Neural cell (in vitro differentiated cells): ENCODE data around the gene KIF19. TPM values are rescaled to one million over a fixed set of nuclear protein-coding genes. Genes with fewer than 3 reads are reported as not detected.

ENCODE experiments used
- H2AFZ ChIP-seq: fragments of 200-600, 300-800 bp; sonication (generic), shearing (Covaris generic); 2 replicates; pipeline ENCODE4 v1.6.0; 2014; ENCODE audit warnings: low read depth, mild to moderate bottlenecking, antibody characterized with exemption, low read length, moderate library complexity
- H3F3A ChIP-seq: fragments of 200-600 bp; shearing (Covaris generic); 2 replicates; pipeline ENCODE4 v1.6.1; 2016; ENCODE audit warnings: mild to moderate bottlenecking, moderate library complexity, mixed read lengths, antibody characterized with exemption, low read length; ENCODE audit not compliant: insufficient read depth, poor library complexity, severe bottlenecking
- H3K27ac ChIP-seq: fragments of 200-600, 300-800 bp; sonication (generic), shearing (Covaris generic); 2 replicates; pipeline ENCODE4 v1.5.1; 2014; ENCODE audit warnings: mild to moderate bottlenecking, low read length, moderate library complexity
- H3K27me3 ChIP-seq: fragments of 300-800, 200-600 bp; sonication (generic), shearing (Covaris generic); 2 replicates; pipeline ENCODE4 v1.6.0; 2014; ENCODE audit warnings: mild to moderate bottlenecking, low read depth, low read length, moderate library complexity; ENCODE audit not compliant: insufficient read depth
- H3K36me3 ChIP-seq: fragments of 300-800, 200-600 bp; sonication (generic), shearing (Covaris generic); 2 replicates; pipeline ENCODE4 v1.5.1; 2014; ENCODE audit warnings: mild to moderate bottlenecking, antibody characterized with exemption, low read length, moderate library complexity; ENCODE audit not compliant: insufficient read depth
- H3K4me2 ChIP-seq: fragments of 300-800, 200-600 bp; sonication (generic), shearing (Covaris generic); 2 replicates; pipeline ENCODE4 v1.6.0; 2014; ENCODE audit warnings: mild to moderate bottlenecking, low read length
- H3K4me3 ChIP-seq: fragments of 300-800, 200-600 bp; sonication (generic), shearing (Covaris generic); 2 replicates; pipeline ENCODE4 v1.5.1; 2014; ENCODE audit warnings: mild to moderate bottlenecking, low read length, moderate library complexity
- H3K79me2 ChIP-seq: fragments of 200-600 bp; shearing (Covaris generic); replicated peaks from 2 replicates; pipeline ENCODE4 v1.6.0; 2014; ENCODE audit warnings: mild to moderate bottlenecking, low read length, moderate library complexity; ENCODE audit not compliant: insufficient read depth
- H3K9ac ChIP-seq: fragments of 300-800, 200-600 bp; sonication (generic), shearing (Covaris generic); 2 replicates; pipeline ENCODE4 v1.6.1; 2016; ENCODE audit warnings: mild to moderate bottlenecking, low read length, mixed read lengths
- H3K9me2 ChIP-seq: fragments of 200-600 bp; shearing (Covaris generic); 2 replicates; pipeline ENCODE4 v1.6.1; 2016; ENCODE audit warnings: mild to moderate bottlenecking, low read length, mixed read lengths; ENCODE audit not compliant: insufficient read depth
- H3K9me3 ChIP-seq: fragments of 200-600, 300-800 bp; sonication (generic), shearing (Covaris generic); 2 replicates; pipeline ENCODE4 v1.6.1; 2016; ENCODE audit warnings: mild to moderate bottlenecking, mixed run types, low read length, moderate library complexity, mixed read lengths
- H4K20me1 ChIP-seq: fragments of 200-600 bp; shearing (Covaris generic); 2 replicates; pipeline ENCODE4 v1.6.1; 2016; ENCODE audit warnings: mild to moderate bottlenecking, mixed run types; ENCODE audit not compliant: insufficient read depth
- EP300 ChIP-seq: fragments of 450-650 bp; conservative IDR thresholded peaks from 2 replicates; pipeline ENCODE4 v1.6.1; 2014; ENCODE audit warnings: antibody characterized with exemption, mild to moderate bottlenecking, moderate library complexity; ENCODE audit not compliant: poor library complexity, severe bottlenecking
- EZH2 ChIP-seq: fragments of 200-600, 300-800 bp; shearing (Covaris generic), sonication (generic); IDR thresholded peaks from 2 replicates; pipeline ENCODE4 v1.6.1; 2014; ENCODE audit warnings: antibody characterized with exemption, low read length, borderline replicate concordance, mild to moderate bottlenecking; ENCODE audit not compliant: insufficient read depth, poor library complexity, severe bottlenecking
- MXI1 ChIP-seq: fragments of 450-650 bp; conservative IDR thresholded peaks from 2 replicates; pipeline ENCODE4 v1.6.1; 2014; ENCODE audit warnings: antibody characterized with exemption, mild to moderate bottlenecking; ENCODE audit not compliant: poor library complexity, severe bottlenecking
- POLR2AphosphoS5 ChIP-seq: IDR thresholded peaks from 2 replicates; pipeline ENCODE4 v1.6.1; 2012
- RAD21 ChIP-seq: fragments of 450-650 bp; conservative IDR thresholded peaks from 2 replicates; pipeline ENCODE4 v1.6.1; 2014; ENCODE audit warnings: antibody characterized with exemption, mild to moderate bottlenecking, moderate library complexity
- SMC3 ChIP-seq: fragments of 450-650 bp; conservative IDR thresholded peaks from 2 replicates; pipeline ENCODE4 v1.6.1; 2014; ENCODE audit warnings: antibody characterized with exemption, mild to moderate bottlenecking, moderate library complexity; ENCODE audit not compliant: poor library complexity
- TAF1 ChIP-seq: IDR thresholded peaks from 2 replicates; pipeline ENCODE4 v1.6.1; 2012; ENCODE audit warnings: low read depth
- polyA plus RNA-seq: library from polyadenylated mRNA; depleted of rRNA; stranded (reverse); fragments of >200 nt; gene quantifications from 2 replicates; pipeline ENCODE4 v1.2.3, GENCODE V29; 2014
- TF ChIP-seq, protein P1 (sequence below): IDR thresholded peaks from 2 replicates; pipeline ENCODE4 v1.6.1; 2012; ENCODE audit warnings: borderline replicate concordance
- TF ChIP-seq, protein P2 (sequence below): fragments of 450-650 bp; IDR thresholded peaks from 2 replicates; pipeline ENCODE4 v1.5.1; 2014; ENCODE audit warnings: antibody characterized with exemption, mild to moderate bottlenecking, moderate library complexity; ENCODE audit not compliant: poor library complexity, severe bottlenecking

The KIF19 gene
- polyA plus RNA-seq, 1 donor from 2014 or later, result not detected

DNA sequence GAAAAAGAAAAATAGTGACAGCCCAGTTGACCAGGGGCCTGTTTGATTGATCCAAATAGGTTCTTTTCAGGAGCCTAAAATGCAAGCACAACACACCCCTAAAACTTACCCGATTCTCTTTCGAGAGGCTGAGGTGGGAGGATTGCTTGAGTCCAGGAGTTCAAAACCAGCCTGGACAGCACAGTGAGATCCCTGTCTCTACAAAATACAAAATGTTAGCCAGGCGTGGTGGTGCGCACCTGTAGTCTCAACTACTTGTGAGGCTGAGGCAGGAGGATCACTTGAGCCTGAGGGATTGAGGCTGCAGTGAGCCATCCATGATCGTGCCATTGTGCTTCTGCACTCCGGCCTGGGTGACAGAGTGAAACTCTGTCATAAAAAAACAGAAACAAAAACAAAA, 1.5 kb upstream of the KIF19 start:
- H3K9me3 ChIP-seq, result no peaks in the 10 kb centered on the region
- H3K4me2 ChIP-seq, result no peak overlapping the region
- peaks cover 34% of the 10 kb centered on the region for H3K27me3 ChIP-seq
- H4K20me1 ChIP-seq, result no peaks in the 10 kb centered on the region
- H3K27ac ChIP-seq, result no peak overlapping the region
- TF ChIP-seq POLR2AphosphoS5 (no peak), RAD21 (no peak), EP300 (no peak), SMC3 (no peak), MXI1 (no peak), TAF1 (no peak), EZH2 (no peak)
- TF ChIP-seq, protein P1, sequence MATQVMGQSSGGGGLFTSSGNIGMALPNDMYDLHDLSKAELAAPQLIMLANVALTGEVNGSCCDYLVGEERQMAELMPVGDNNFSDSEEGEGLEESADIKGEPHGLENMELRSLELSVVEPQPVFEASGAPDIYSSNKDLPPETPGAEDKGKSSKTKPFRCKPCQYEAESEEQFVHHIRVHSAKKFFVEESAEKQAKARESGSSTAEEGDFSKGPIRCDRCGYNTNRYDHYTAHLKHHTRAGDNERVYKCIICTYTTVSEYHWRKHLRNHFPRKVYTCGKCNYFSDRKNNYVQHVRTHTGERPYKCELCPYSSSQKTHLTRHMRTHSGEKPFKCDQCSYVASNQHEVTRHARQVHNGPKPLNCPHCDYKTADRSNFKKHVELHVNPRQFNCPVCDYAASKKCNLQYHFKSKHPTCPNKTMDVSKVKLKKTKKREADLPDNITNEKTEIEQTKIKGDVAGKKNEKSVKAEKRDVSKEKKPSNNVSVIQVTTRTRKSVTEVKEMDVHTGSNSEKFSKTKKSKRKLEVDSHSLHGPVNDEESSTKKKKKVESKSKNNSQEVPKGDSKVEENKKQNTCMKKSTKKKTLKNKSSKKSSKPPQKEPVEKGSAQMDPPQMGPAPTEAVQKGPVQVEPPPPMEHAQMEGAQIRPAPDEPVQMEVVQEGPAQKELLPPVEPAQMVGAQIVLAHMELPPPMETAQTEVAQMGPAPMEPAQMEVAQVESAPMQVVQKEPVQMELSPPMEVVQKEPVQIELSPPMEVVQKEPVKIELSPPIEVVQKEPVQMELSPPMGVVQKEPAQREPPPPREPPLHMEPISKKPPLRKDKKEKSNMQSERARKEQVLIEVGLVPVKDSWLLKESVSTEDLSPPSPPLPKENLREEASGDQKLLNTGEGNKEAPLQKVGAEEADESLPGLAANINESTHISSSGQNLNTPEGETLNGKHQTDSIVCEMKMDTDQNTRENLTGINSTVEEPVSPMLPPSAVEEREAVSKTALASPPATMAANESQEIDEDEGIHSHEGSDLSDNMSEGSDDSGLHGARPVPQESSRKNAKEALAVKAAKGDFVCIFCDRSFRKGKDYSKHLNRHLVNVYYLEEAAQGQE, result no peak
- TF ChIP-seq, protein P2, sequence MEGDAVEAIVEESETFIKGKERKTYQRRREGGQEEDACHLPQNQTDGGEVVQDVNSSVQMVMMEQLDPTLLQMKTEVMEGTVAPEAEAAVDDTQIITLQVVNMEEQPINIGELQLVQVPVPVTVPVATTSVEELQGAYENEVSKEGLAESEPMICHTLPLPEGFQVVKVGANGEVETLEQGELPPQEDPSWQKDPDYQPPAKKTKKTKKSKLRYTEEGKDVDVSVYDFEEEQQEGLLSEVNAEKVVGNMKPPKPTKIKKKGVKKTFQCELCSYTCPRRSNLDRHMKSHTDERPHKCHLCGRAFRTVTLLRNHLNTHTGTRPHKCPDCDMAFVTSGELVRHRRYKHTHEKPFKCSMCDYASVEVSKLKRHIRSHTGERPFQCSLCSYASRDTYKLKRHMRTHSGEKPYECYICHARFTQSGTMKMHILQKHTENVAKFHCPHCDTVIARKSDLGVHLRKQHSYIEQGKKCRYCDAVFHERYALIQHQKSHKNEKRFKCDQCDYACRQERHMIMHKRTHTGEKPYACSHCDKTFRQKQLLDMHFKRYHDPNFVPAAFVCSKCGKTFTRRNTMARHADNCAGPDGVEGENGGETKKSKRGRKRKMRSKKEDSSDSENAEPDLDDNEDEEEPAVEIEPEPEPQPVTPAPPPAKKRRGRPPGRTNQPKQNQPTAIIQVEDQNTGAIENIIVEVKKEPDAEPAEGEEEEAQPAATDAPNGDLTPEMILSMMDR, result no peak
- H3K79me2 ChIP-seq, result no peaks in the 10 kb centered on the region
- H3F3A ChIP-seq, result no peaks in the 10 kb centered on the region
- H3K4me3 ChIP-seq, result no peak overlapping the region
- no peaks in the 10 kb centered on the region for H3K9me2 ChIP-seq
- no peak overlapping the region for H2AFZ ChIP-seq
- H3K9ac ChIP-seq, result no peak overlapping the region
- H3K36me3 ChIP-seq, result no peaks in the 10 kb centered on the region

DNA sequence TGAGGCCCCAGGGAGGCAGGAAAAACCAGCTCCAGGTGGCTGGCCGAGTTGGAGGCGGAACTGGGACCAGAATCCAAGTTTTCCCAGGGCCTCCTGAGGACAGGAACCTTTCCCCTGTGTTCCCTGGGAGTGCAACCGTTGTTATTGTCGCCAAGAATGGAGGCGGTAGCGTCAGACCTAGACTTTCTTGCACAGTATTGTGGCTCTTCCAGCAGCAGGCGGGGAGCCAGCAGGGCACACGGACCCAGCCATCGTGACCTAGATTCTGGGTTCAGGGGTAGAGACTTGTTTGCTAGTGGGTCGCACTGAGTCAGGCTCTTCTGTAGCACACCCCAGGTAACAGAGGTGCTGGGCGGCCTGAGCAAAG, 667 bp upstream of the KIF19 start:
- H3K4me2 ChIP-seq, result no peak overlapping the region
- TF ChIP-seq RAD21 (no peak), MXI1 (no peak), TAF1 (no peak), EP300 (no peak)
- TF ChIP-seq, protein P1, result no peak
- H3K9me3 ChIP-seq, result no peaks in the 10 kb centered on the region
- H3K36me3 ChIP-seq, result no peaks in the 10 kb centered on the region
- no peaks in the 10 kb centered on the region for H3K9me2 ChIP-seq
- no peak overlapping the region for H3K27ac ChIP-seq
- peak overlapping the region; percentile 45 for H3K4me3 ChIP-seq
- peaks cover 34% of the 10 kb centered on the region for H3K27me3 ChIP-seq
- H3F3A ChIP-seq, result no peaks in the 10 kb centered on the region
- H2AFZ ChIP-seq, result no peak overlapping the region
- H4K20me1 ChIP-seq, result no peaks in the 10 kb centered on the region
- no peaks in the 10 kb centered on the region for H3K79me2 ChIP-seq
- no peak overlapping the region for H3K9ac ChIP-seq
